ENCODE data around the gene DHPS. TPM values are rescaled to one million over a fixed set of nuclear protein-coding genes. Genes with fewer than 3 reads are reported as not detected.

The DHPS gene
- total and polyA plus RNA-seq, 7 donors = 70.0 to 86.7 (median 83.8) TPM

GRCh38 chr19:12667731-12668302, 13.9 kb downstream of the DHPS start:
- H3K4me1 ChIP-seq = peaks cover 33% of the 10 kb centered on the region
- DNase-seq (no peak), ATAC-seq (no peak)
- H3K36me3 ChIP-seq (ENCODE audit: insufficient read depth in 1 of 2, low read depth in 1 of 2) = peaks cover 0 to 44% of the 10 kb centered on the region in 2 donors
- peak overlapping the region; percentile 98 for H3K4me3 ChIP-seq
- 58 to 66% (median 64%) methylated on average over 4 of the region's 4 CpGs for WGBS, 3 donors
- peak overlapping the region; percentile 74 for H3K27ac ChIP-seq
- H3K9me3 ChIP-seq = no peaks in the 10 kb centered on the region
- TF ChIP-seq CTCF (IDR thresholded peaks at IDR 0.05) = no peak
- no peaks in the 10 kb centered on the region for H3K27me3 ChIP-seq (ENCODE audit: insufficient read depth in 3 of 3, low read length in 2 of 3)
- intact Hi-C loops (cut with DNase I) = no loop called here

GRCh38 chr19:12666265-12667048, 15.2 kb downstream of the DHPS start, which contains the start of the genes MAN2B1 and WDR83:
Gene MAN2B1 (minus strand): TSS chr19:12666742. CDS start chr19:12666701, 41 bp downstream.
Gene WDR83 (plus strand): TSS chr19:12666807. CDS start chr19:12669791, 2,984 bp downstream.
- no peak for TF ChIP-seq CTCF (IDR thresholded peaks at IDR 0.05)
- H3K36me3 ChIP-seq (ENCODE audit: insufficient read depth in 1 of 2, low read depth in 1 of 2) = peaks cover 0 to 43% of the 10 kb centered on the region in 2 donors
- H3K4me1 ChIP-seq = peaks cover 33% of the 10 kb centered on the region
- ATAC-seq (peak; percentile 73 to 84 (median 82)), DNase-seq (peak; percentile 79 to 85)
- peak within 1 kb of the TSS; percentile 98 for H3K4me3 ChIP-seq
- no peaks in the 10 kb centered on the region for H3K9me3 ChIP-seq
- peak within 1 kb of the TSS; percentile 74 for H3K27ac ChIP-seq
- intact Hi-C loops (cut with DNase I) = no loop called here
- no peaks in the 10 kb centered on the region for H3K27me3 ChIP-seq (ENCODE audit: insufficient read depth in 3 of 3, low read length in 2 of 3)
- 1 to 2% (median 1%) methylated on average over 46 of the region's 46 CpGs for WGBS, 3 donors

GRCh38 chr19:12665671-12666264, 15.9 kb downstream of the DHPS start:
- peaks cover 0 to 50% of the 10 kb centered on the region in 2 donors for H3K36me3 ChIP-seq (ENCODE audit: insufficient read depth in 1 of 2, low read depth in 1 of 2)
- no peak for TF ChIP-seq CTCF (IDR thresholded peaks at IDR 0.05)
- peaks cover 32% of the 10 kb centered on the region for H3K4me1 ChIP-seq
- ATAC-seq (peak in 3 of 4 donors; percentile 1 to 2 (median 2)), DNase-seq (no peak)
- WGBS, 3 donors = 46 to 61% (median 50%) methylated on average over 12 of the region's 12 CpGs
- no peaks in the 10 kb centered on the region for H3K27me3 ChIP-seq (ENCODE audit: insufficient read depth in 3 of 3, low read length in 2 of 3)
- intact Hi-C loops (cut with DNase I) = no loop called here
- H3K9me3 ChIP-seq = no peaks in the 10 kb centered on the region
- peak overlapping the region; percentile 98 for H3K4me3 ChIP-seq
- no peak overlapping the region for H3K27ac ChIP-seq

- Histone ChIP-seq H3K36me3 (ENCODE audit: insufficient read depth in 1 of 2, low read depth in 1 of 2) (peaks cover 0 to 55% of the 10 kb centered on the region in 2 donors), H3K4me3 (peak overlapping the region; percentile 98), H3K4me1 (peaks cover 27% of the 10 kb centered on the region), H3K9me3 (no peaks in the 10 kb centered on the region), H3K27ac (no peak overlapping the region), H3K27me3 (ENCODE audit: insufficient read depth in 3 of 3, low read length in 2 of 3) (no peaks in the 10 kb centered on the region)
- TF ChIP-seq CTCF (IDR thresholded peaks at IDR 0.05) = no peak
- intact Hi-C loops (cut with DNase I) = no loop called here
- ATAC-seq (no peak), DNase-seq (peak in 1 of 2 donors; percentile 69)
- WGBS, 3 donors = 70 to 86% (median 85%) methylated on average over 10 of the region's 10 CpGs
Measured at GRCh38 chr19:12665281-12665573, 16.5 kb downstream of the DHPS start.

All from psoas muscle (tissue), 8 donors.